IMR-90 (cell line): Measurements from ENCODE around the gene MAPKAP1. TPM values are rescaled to one million over a fixed set of nuclear protein-coding genes. Genes with fewer than 3 reads are reported as not detected.

Source experiments
- ATAC-seq: fragments of 200-7000 bp; cut with Tn5 transposase; 2 replicates; pipeline ENCODE4 v1.9.1; 2020; ENCODE audit warnings: low read depth, mild to moderate bottlenecking, moderate library complexity
- BruUV-seq: library from RNA; stranded (reverse); fragments of 400-500 nt; replicated peaks from 2 replicates; lab custom pipeline; 2021; lab: Mats Ljungman, UMichigan
- CTCF ChIA-PET: fragments of 300-600 bp; formaldehyde crosslinking; extraction: SDS; loops from one replicate; lab custom pipeline; 2021; ENCODE audit warnings: antibody characterized with exemption; lab: Yijun Ruan, JAX
- POLR2A ChIA-PET: fragments of 300-600 bp; sonication (Branson Sonifier 250); formaldehyde crosslinking; loops from one replicate; lab custom pipeline; 2022; ENCODE audit warnings: antibody characterized with exemption; ENCODE audit not compliant: unreplicated experiment; lab: Charles Lee
- DNase-seq: peaks from one replicate; pipeline ENCODE4 v3.0.0; 2013
- H2AFZ ChIP-seq: replicated peaks from 2 replicates; pipeline ENCODE3; 2013; ENCODE audit warnings: low read length, mild to moderate bottlenecking; ENCODE audit not compliant: poor library complexity
- H2AK5ac ChIP-seq: 2 replicates; pipeline ENCODE4 v1.6.1; 2013; ENCODE audit warnings: low read depth, low read length, inconsistent platforms
- H2AK9ac ChIP-seq: replicated peaks from 2 replicates; pipeline ENCODE3; 2013; ENCODE audit warnings: mild to moderate bottlenecking, low read depth, low read length, moderate library complexity; ENCODE audit not compliant: poor library complexity
- H2BK120ac ChIP-seq: 2 replicates; pipeline ENCODE4 v1.6.1; 2013; ENCODE audit warnings: low read depth, low read length, inconsistent platforms
- H2BK15ac ChIP-seq: 3 replicates; pipeline ENCODE4 v1.6.1; 2013; ENCODE audit warnings: low read depth, low read length, inconsistent platforms
- H2BK20ac ChIP-seq: 2 replicates; pipeline ENCODE4 v1.6.1; 2013; ENCODE audit warnings: low read depth, mild to moderate bottlenecking, inconsistent platforms, low read length, moderate library complexity
- H2BK5ac ChIP-seq: 2 replicates; pipeline ENCODE4 v1.6.1; 2013; ENCODE audit warnings: mild to moderate bottlenecking, low read depth, low read length, inconsistent platforms; ENCODE audit not compliant: poor library complexity, severe bottlenecking
- H3K14ac ChIP-seq: replicated peaks from 2 replicates; pipeline ENCODE4 v1.6.1; 2013; ENCODE audit warnings: low read depth, low read length, inconsistent platforms
- H3K18ac ChIP-seq: 2 replicates; pipeline ENCODE4 v1.6.1; 2013; ENCODE audit warnings: low read depth, low read length, control low read depth
- H3K23ac ChIP-seq: 2 replicates; pipeline ENCODE4 v1.6.1; 2013; ENCODE audit warnings: low read depth, low read length, inconsistent platforms
- H3K27ac ChIP-seq: 2 replicates; pipeline ENCODE4 v1.5.1; 2013; ENCODE audit warnings: mild to moderate bottlenecking, control low read depth, low read length; ENCODE audit not compliant: insufficient read depth
- H3K27me3 ChIP-seq: 2 replicates; pipeline ENCODE4 v1.6.1; 2013; ENCODE audit warnings: low read length; ENCODE audit not compliant: control insufficient read depth, insufficient read depth
- H3K36me3 ChIP-seq: 2 replicates; pipeline ENCODE4 v1.6.1; 2013; ENCODE audit warnings: low read length, mixed read lengths; ENCODE audit not compliant: control insufficient read depth, insufficient read depth
- H3K4ac ChIP-seq: 2 replicates; pipeline ENCODE4 v1.6.1; 2013; ENCODE audit warnings: low read depth, low read length, inconsistent platforms
- H3K4me1 ChIP-seq: 2 replicates; pipeline ENCODE4 v1.6.1; 2013; ENCODE audit warnings: low read length, mixed read lengths; ENCODE audit not compliant: control insufficient read depth, insufficient read depth
- H3K4me2 ChIP-seq: 2 replicates; pipeline ENCODE4 v1.6.1; 2013; ENCODE audit warnings: low read depth, mild to moderate bottlenecking, control low read depth, low read length, moderate library complexity
- H3K4me3 ChIP-seq: 2 replicates; pipeline ENCODE4 v1.5.1; 2013; ENCODE audit warnings: low read depth, mild to moderate bottlenecking, control low read depth, low read length, moderate library complexity; ENCODE audit not compliant: insufficient read depth
- H3K56ac ChIP-seq: 2 replicates; pipeline ENCODE4 v1.6.1; 2013; ENCODE audit warnings: low read length, inconsistent platforms; ENCODE audit not compliant: insufficient read depth; ENCODE audit errors: extremely low read depth
- H3K79me1 ChIP-seq, 2 experiments: 2 replicates each; pipeline ENCODE4 v1.6.1; 2013; ENCODE audit warnings: low read length in 2 of 2, inconsistent platforms in 1 of 2, low read depth in 1 of 2
- H3K9ac ChIP-seq: 2 replicates; pipeline ENCODE4 v1.6.1; 2013; ENCODE audit warnings: low read depth, low read length, control low read depth
- H3K9me1 ChIP-seq: 2 replicates; pipeline ENCODE4 v1.6.1; 2013; ENCODE audit warnings: low read length, inconsistent platforms; ENCODE audit not compliant: insufficient read depth
- H3K9me3 ChIP-seq: 2 replicates; pipeline ENCODE4 v1.6.1; 2013; ENCODE audit warnings: low read length; ENCODE audit not compliant: control insufficient read depth, insufficient read depth
- H4K20me1 ChIP-seq: 2 replicates; pipeline ENCODE4 v1.6.1; 2013; ENCODE audit warnings: low read length, inconsistent platforms; ENCODE audit not compliant: insufficient read depth
- H4K5ac ChIP-seq: 2 replicates; pipeline ENCODE4 v1.6.1; 2013; ENCODE audit warnings: mild to moderate bottlenecking, low read depth, low read length, control low read depth
- H4K8ac ChIP-seq, 2 experiments: 2 replicates each; pipeline ENCODE4 v1.6.1; 2013; ENCODE audit warnings: low read depth in 2 of 2, low read length in 2 of 2, control low read depth in 1 of 2, inconsistent platforms in 1 of 2
- H4K91ac ChIP-seq: 2 replicates; pipeline ENCODE4 v1.6.1; 2013; ENCODE audit warnings: low read depth, low read length, inconsistent platforms; ENCODE audit not compliant: insufficient read depth
- BHLHE40 ChIP-seq: fragments of 150-350 bp; IDR thresholded peaks from 2 replicates; pipeline ENCODE4 v1.6.1; 2016; ENCODE audit warnings: mild to moderate bottlenecking, low read depth, low read length
- CEBPB ChIP-seq: IDR thresholded peaks from 2 replicates; pipeline ENCODE4 v1.6.1; 2012; ENCODE audit warnings: low read depth, low read length, improper control_type of control experiment
- CHD1 ChIP-seq: IDR thresholded peaks from 2 replicates; pipeline ENCODE4 v1.6.1; 2012; ENCODE audit warnings: low read depth, low read length, improper control_type of control experiment
- FOS ChIP-seq: fragments of 150-350 bp; IDR thresholded peaks from 2 replicates; pipeline ENCODE4 v1.6.1; 2016; ENCODE audit warnings: low read depth, low read length
- MAFK ChIP-seq: IDR thresholded peaks from 2 replicates; pipeline ENCODE4 v1.6.1; 2012; ENCODE audit warnings: low read depth, low read length, improper control_type of control experiment
- MAZ ChIP-seq: IDR thresholded peaks from 2 replicates; pipeline ENCODE4 v1.6.1; 2012; ENCODE audit warnings: low read depth, mild to moderate bottlenecking, low read length, improper control_type of control experiment, moderate library complexity, borderline replicate concordance
- MXI1 ChIP-seq: IDR thresholded peaks from 2 replicates; pipeline ENCODE4 v1.6.1; 2012; ENCODE audit warnings: low read depth, mild to moderate bottlenecking, low read length, moderate library complexity, borderline replicate concordance
- NFE2L2 ChIP-seq: fragments of 150-350 bp; IDR thresholded peaks from 2 replicates; pipeline ENCODE4 v1.6.1; 2016; ENCODE audit warnings: low read depth, mild to moderate bottlenecking, low read length
- POLR2A ChIP-seq: IDR thresholded peaks from 2 replicates; pipeline ENCODE4 v1.6.1; 2012; ENCODE audit warnings: mild to moderate bottlenecking, low read depth, low read length
- RAD21 ChIP-seq: IDR thresholded peaks from 2 replicates; pipeline ENCODE4 v1.6.1; 2012; ENCODE audit warnings: low read length, improper control_type of control experiment
- RCOR1 ChIP-seq: IDR thresholded peaks from 2 replicates; pipeline ENCODE4 v1.6.1; 2012; ENCODE audit warnings: mild to moderate bottlenecking, low read length, improper control_type of control experiment; ENCODE audit not compliant: insufficient replicate concordance
- RFX5 ChIP-seq: IDR thresholded peaks from 2 replicates; pipeline ENCODE4 v1.8.0; 2012; ENCODE audit warnings: low read depth, mild to moderate bottlenecking, low read length, moderate library complexity
- SMC3 ChIP-seq: fragments of 150-350 bp; IDR thresholded peaks from 2 replicates; pipeline ENCODE4 v1.6.1; 2016; ENCODE audit warnings: low read depth, mild to moderate bottlenecking, antibody characterized with exemption, low read length, moderate library complexity
- USF2 ChIP-seq: fragments of 150-350 bp; IDR thresholded peaks from 2 replicates; pipeline ENCODE4 v1.6.1; 2017; ENCODE audit warnings: mild to moderate bottlenecking, antibody characterized with exemption, low read length, low read depth
- WGBS, 2 experiments: methylation state at CpG; one replicate each; pipeline versions ENCODE4 v1.1.5 to v1.1.7; 2013; ENCODE audit warnings: missing lambda C conversion rate in 2 of 2; ENCODE audit not compliant: insufficient read length in 1 of 2; ENCODE audit errors: extremely low coverage in 2 of 2; 5-methylcytosine and 5-hydroxymethylcytosine counted together
- dilution Hi-C: fragments of 300-500 bp; cut with HindIII; formaldehyde crosslinking; loops from one replicate; pipeline ENCODE4 v1.14.3; 2018; ENCODE audit warnings: low sequenced_read_pairs; ENCODE audit not compliant: unreplicated experiment
- in situ Hi-C: fragments of 300-500 bp; cut with MboI; formaldehyde crosslinking; loops from 3 replicates; pipeline ENCODE4 v1.14.3; 2019; ENCODE audit warnings: low sequenced_read_pairs, inconsistent platforms, mixed read lengths
- intact Hi-C: fragments of 100-400 bp; cut with micrococcal nuclease; formaldehyde crosslinking; loops from 2 replicates; pipeline ENCODE4 v1.10.0; 2022
- polyA plus RNA-seq, 3 experiments: library from polyadenylated mRNA; depleted of rRNA; stranded (reverse); fragments of >200 nt; gene quantifications; 2 replicates each; pipeline ENCODE4 v1.2.3, GENCODE V29; 2012; ENCODE audit warnings: low replicate concordance in 1 of 3
- total RNA-seq: library from RNA; depleted of rRNA; stranded (reverse); fragments of >200 nt; gene quantifications from 2 replicates; pipeline ENCODE4 v1.2.3, GENCODE V29; 2012
- TF ChIP-seq, protein P1 (sequence below): fragments of 150-350 bp; IDR thresholded peaks from 2 replicates; pipeline ENCODE4 v1.6.1; 2016; ENCODE audit warnings: low read depth, mild to moderate bottlenecking, low read length, moderate library complexity, borderline replicate concordance
- TF ChIP-seq, protein P2 (sequence below): conservative IDR thresholded peaks from 2 replicates; pipeline ENCODE4 v1.5.1; 2012; ENCODE audit warnings: mild to moderate bottlenecking, low read depth, low read length, improper control_type of control experiment

Gene MAPKAP1
- total and polyA plus RNA-seq, 2 of the 4 experiments (the other 2 are of a cell fraction): 87.2 to 158 TPM

GRCh38 chr9:125444166-125444565, 262.8 kb downstream of the MAPKAP1 start:
- Histone ChIP-seq H2AK5ac (no peak overlapping the region), H3K4me1 (no peaks in the 10 kb centered on the region), H4K8ac (no peak overlapping the region), H2BK15ac (no peak overlapping the region), H3K14ac (no peak overlapping the region), H3K27me3 (no peaks in the 10 kb centered on the region), H3K9me3 (no peaks in the 10 kb centered on the region), H3K4ac (no peak overlapping the region), H3K18ac (no peak overlapping the region), H3K23ac (no peak overlapping the region), H3K36me3 (peaks cover 13% of the 10 kb centered on the region), H2BK120ac (no peak overlapping the region), H3K79me1 (0 out of 4 replicates have a peak, but pooled peaks cover 0 to 3% of the 10 kb centered on the region in 2 experiments), H3K4me3 (no peak overlapping the region), H2BK5ac (no peak overlapping the region), H4K5ac (no peak overlapping the region), H3K4me2 (no peak overlapping the region), H3K9ac (no peak overlapping the region), H2AK9ac (no peak overlapping the region), H2AFZ (no peak overlapping the region), H4K20me1 (no peaks in the 10 kb centered on the region), H3K56ac (no peak overlapping the region), H3K9me1 (no peaks in the 10 kb centered on the region), H3K27ac (no peak overlapping the region), H2BK20ac (no peak overlapping the region), H4K91ac (no peak overlapping the region)
- in situ Hi-C loops: no loop called here
- BruUV-seq: no TSS peak
- intact Hi-C loops: no loop called here
- ChIA-PET CTCF (no interaction called here), POLR2A (no interaction called here)
- TF ChIP-seq CHD1: no peak
- no peak for TF ChIP-seq MAFK
- no peak for TF ChIP-seq SMC3
- TF ChIP-seq BHLHE40: no peak
- TF ChIP-seq POLR2A: no peak
- TF ChIP-seq MXI1: no peak
- TF ChIP-seq MAZ: no peak
- no peak for TF ChIP-seq FOS
- TF ChIP-seq CEBPB: no peak
- TF ChIP-seq, protein P1, sequence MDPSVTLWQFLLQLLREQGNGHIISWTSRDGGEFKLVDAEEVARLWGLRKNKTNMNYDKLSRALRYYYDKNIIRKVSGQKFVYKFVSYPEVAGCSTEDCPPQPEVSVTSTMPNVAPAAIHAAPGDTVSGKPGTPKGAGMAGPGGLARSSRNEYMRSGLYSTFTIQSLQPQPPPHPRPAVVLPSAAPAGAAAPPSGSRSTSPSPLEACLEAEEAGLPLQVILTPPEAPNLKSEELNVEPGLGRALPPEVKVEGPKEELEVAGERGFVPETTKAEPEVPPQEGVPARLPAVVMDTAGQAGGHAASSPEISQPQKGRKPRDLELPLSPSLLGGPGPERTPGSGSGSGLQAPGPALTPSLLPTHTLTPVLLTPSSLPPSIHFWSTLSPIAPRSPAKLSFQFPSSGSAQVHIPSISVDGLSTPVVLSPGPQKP: no peak
- TF ChIP-seq USF2: no peak
- no peak for TF ChIP-seq NFE2L2
- TF ChIP-seq RAD21: no peak
- TF ChIP-seq RCOR1: no peak
- TF ChIP-seq RFX5: no peak
- TF ChIP-seq, protein P2, sequence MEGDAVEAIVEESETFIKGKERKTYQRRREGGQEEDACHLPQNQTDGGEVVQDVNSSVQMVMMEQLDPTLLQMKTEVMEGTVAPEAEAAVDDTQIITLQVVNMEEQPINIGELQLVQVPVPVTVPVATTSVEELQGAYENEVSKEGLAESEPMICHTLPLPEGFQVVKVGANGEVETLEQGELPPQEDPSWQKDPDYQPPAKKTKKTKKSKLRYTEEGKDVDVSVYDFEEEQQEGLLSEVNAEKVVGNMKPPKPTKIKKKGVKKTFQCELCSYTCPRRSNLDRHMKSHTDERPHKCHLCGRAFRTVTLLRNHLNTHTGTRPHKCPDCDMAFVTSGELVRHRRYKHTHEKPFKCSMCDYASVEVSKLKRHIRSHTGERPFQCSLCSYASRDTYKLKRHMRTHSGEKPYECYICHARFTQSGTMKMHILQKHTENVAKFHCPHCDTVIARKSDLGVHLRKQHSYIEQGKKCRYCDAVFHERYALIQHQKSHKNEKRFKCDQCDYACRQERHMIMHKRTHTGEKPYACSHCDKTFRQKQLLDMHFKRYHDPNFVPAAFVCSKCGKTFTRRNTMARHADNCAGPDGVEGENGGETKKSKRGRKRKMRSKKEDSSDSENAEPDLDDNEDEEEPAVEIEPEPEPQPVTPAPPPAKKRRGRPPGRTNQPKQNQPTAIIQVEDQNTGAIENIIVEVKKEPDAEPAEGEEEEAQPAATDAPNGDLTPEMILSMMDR: no peak
- ATAC-seq: no peak
- no peak for DNase-seq
- 100% methylated on average over 2 of the region's 10 CpGs; no CpG with 5 or more reads in 1 of the 2 experiments for WGBS, 2 experiments
- dilution Hi-C loops: no loop called here
